GM23338 (cell line): ENCODE results near the gene C1QTNF4. TPM values are rescaled to one million over a fixed set of nuclear protein-coding genes. Genes with fewer than 3 reads are reported as not detected.
A peak's percentile ranks its signal among the peaks of the same experiment; 100 is the strongest.
"Not testable (repeated sequence)": the region's sequence is repeated elsewhere in the genome, so short reads cannot be mapped to it uniquely, and the experiment has no call there.

Experiments
- ATAC-seq: fragments of 200-7000 bp; cut with Tn5 transposase; 3 replicates; pipeline ENCODE4 v1.9.1; 2020
- DNase-seq: peaks from one replicate; pipeline ENCODE4 v3.0.0-alpha.2; 2015; ENCODE audit warnings: low spot score
- H2AFZ ChIP-seq: fragments of 200-600 bp; sonication (generic); 2 replicates; pipeline ENCODE4 v1.8.0; 2016; ENCODE audit warnings: antibody characterized with exemption, mild to moderate bottlenecking, moderate library complexity
- H3F3A ChIP-seq: fragments of 200-600 bp; sonication (generic); replicated peaks from 2 replicates; pipeline ENCODE4 v1.8.0; 2017; ENCODE audit warnings: antibody characterized with exemption, mixed run types, low read depth
- H3K27ac ChIP-seq: fragments of 200-600 bp; sonication (generic); 2 replicates; pipeline ENCODE4 v1.6.1; 2016; ENCODE audit warnings: low read depth
- H3K27me3 ChIP-seq: fragments of 200-600 bp; sonication (generic); 2 replicates; pipeline ENCODE4 v1.8.0; 2016; ENCODE audit warnings: mild to moderate bottlenecking, mixed run types, moderate library complexity; ENCODE audit not compliant: insufficient read depth
- H3K36me3 ChIP-seq: fragments of 200-600 bp; sonication (generic); 2 replicates; pipeline ENCODE4 v1.8.0; 2016; ENCODE audit warnings: mild to moderate bottlenecking; ENCODE audit not compliant: insufficient read depth
- H3K4me1 ChIP-seq: fragments of 200-600 bp; sonication (generic); 2 replicates; pipeline ENCODE4 v1.8.0; 2016; ENCODE audit warnings: mild to moderate bottlenecking, moderate library complexity; ENCODE audit not compliant: insufficient read depth
- H3K4me2 ChIP-seq: fragments of 200-600 bp; sonication (generic); 2 replicates; pipeline ENCODE4 v1.7.1; 2017; ENCODE audit warnings: mixed run types
- H3K4me3 ChIP-seq: fragments of 200-600 bp; sonication (generic); 2 replicates; pipeline ENCODE4 v1.6.1; 2016; ENCODE audit warnings: mixed run types
- H3K79me2 ChIP-seq: fragments of 200-600 bp; sonication (generic); replicated peaks from 2 replicates; pipeline ENCODE4 v1.8.0; 2017; ENCODE audit warnings: mild to moderate bottlenecking; ENCODE audit not compliant: insufficient read depth
- H3K9me2 ChIP-seq: fragments of 200-600 bp; sonication (generic); 2 replicates; pipeline ENCODE4 v1.8.0; 2017; ENCODE audit not compliant: insufficient read depth
- H4K20me1 ChIP-seq: fragments of 200-600 bp; sonication (generic); replicated peaks from 2 replicates; pipeline ENCODE4 v1.8.0; 2017; ENCODE audit warnings: mild to moderate bottlenecking; ENCODE audit not compliant: insufficient read depth
- H3K27ac Mint-ChIP-seq: 2 replicates; pipeline ENCODE4 v1.8.0; 2020; ENCODE audit warnings: inconsistent platforms, mild to moderate bottlenecking, moderate library complexity, mixed read lengths
- H3K27me3 Mint-ChIP-seq: 3 replicates; pipeline ENCODE4 v1.8.0; 2022; ENCODE audit warnings: low read depth, mild to moderate bottlenecking, moderate library complexity, mixed read lengths, inconsistent platforms; ENCODE audit not compliant: insufficient read depth, poor library complexity
- H3K36me3 Mint-ChIP-seq: 3 replicates; pipeline ENCODE4 v1.8.0; 2021; ENCODE audit warnings: low read depth, mild to moderate bottlenecking, inconsistent platforms, moderate library complexity, mixed read lengths
- H3K4me1 Mint-ChIP-seq: 3 replicates; pipeline ENCODE4 v1.8.0; 2020; ENCODE audit warnings: mild to moderate bottlenecking, inconsistent platforms, mixed read lengths
- H3K4me3 Mint-ChIP-seq: 3 replicates; pipeline ENCODE4 v1.8.0; 2021; ENCODE audit warnings: moderate library complexity, mild to moderate bottlenecking, inconsistent platforms, mixed read lengths
- H3K9me3 Mint-ChIP-seq: 3 replicates; pipeline ENCODE4 v1.8.0; 2020; ENCODE audit warnings: moderate library complexity, mild to moderate bottlenecking, inconsistent platforms, mixed read lengths
- CREB1 ChIP-seq: fragments of 250-450 bp; sonication (Bioruptor Pico); IDR thresholded peaks from 2 replicates; pipeline ENCODE4 v1.5.0; 2020; ENCODE audit warnings: low read depth, mild to moderate bottlenecking, moderate library complexity
- STAT1 ChIP-seq: IDR thresholded peaks from one replicate; pipeline ENCODE4 v1.6.1; 2016; ENCODE audit warnings: antibody characterized with exemption; ENCODE audit not compliant: unreplicated experiment
- ZNF114 ChIP-seq: fragments of 250-450 bp; sonication (Bioruptor Pico); IDR thresholded peaks from 2 replicates; pipeline ENCODE4 v1.5.0; 2020; ENCODE audit warnings: mild to moderate bottlenecking, moderate library complexity
- polyA plus RNA-seq: library from polyadenylated mRNA; unstranded; fragments of >200 nt; fragmentation: Nextera tagmentation; extraction: Ambion mirVana; gene quantifications from 2 replicates; pipeline ENCODE4 v1.2.1, GENCODE V29; 2016
- total RNA-seq: library from RNA; depleted of rRNA; stranded (reverse); fragments of >200 nt; shearing (Covaris generic); gene quantifications from 2 replicates; pipeline ENCODE4 v1.2.3, GENCODE V29; 2014
- TF ChIP-seq, protein P1 (sequence below), 2 experiments: fragments of 200-600 bp in 1 of 2; sonication (generic) in 1 of 2; conservative IDR thresholded peaks; 2 replicates each; pipeline versions ENCODE4 v1.5.1 to v1.6.1; 2016 to 2017; ENCODE audit warnings: antibody characterized with exemption in 2 of 2, low read depth in 2 of 2, mild to moderate bottlenecking in 2 of 2, moderate library complexity in 1 of 2
- TF ChIP-seq, protein P2 (sequence below): fragments of 250-450 bp; sonication (Bioruptor Pico); IDR thresholded peaks from 2 replicates; pipeline ENCODE4 v1.5.0; 2020; ENCODE audit warnings: mild to moderate bottlenecking, moderate library complexity
- TF ChIP-seq, protein P3 (sequence below): IDR thresholded peaks from 2 replicates; pipeline ENCODE4 v1.6.1; 2016; ENCODE audit warnings: antibody characterized with exemption

C1QTNF4 gene
- total and polyA plus RNA-seq, 2 experiments from 2014 or later: 5.2 to 6.6 TPM

DNA sequence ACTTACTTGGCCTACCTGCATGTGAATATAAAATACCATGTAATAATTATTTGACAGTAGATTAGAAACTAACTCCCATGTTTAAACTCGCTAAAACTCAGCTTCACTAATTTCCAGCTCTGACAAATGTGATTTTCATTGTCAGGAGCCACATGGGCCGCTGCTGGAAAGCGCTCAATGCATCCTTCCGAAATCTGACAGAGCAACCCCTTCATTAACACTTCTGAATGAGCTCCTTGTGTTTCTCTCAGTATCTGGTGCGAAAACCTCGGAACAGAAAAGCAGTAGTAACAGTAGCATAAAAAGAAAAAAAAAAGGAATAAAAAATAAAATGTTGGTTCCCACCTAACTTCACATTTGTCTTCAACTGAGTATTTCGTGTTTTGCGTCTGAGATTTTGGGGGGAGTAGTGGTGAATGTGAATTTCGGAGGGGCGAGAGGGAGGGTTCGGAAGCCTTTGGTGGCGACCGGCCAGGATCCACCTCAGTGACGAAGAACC is 47.4 kb upstream of the C1QTNF4 start:
- Mint-ChIP-seq H3K36me3 (peaks cover 27% of the 10 kb centered on the region), H3K4me1 (peaks cover 10% of the 10 kb centered on the region), H3K27ac (peak overlapping the region; percentile 94), H3K9me3 (no peaks in the 10 kb centered on the region), H3K27me3 (peaks cover 6% of the 10 kb centered on the region), H3K4me3 (peak overlapping the region; percentile 93)
- Histone ChIP-seq H3F3A (no peaks in the 10 kb centered on the region), H3K4me2 (peak overlapping the region; percentile 91), H3K36me3 (peaks cover 12% of the 10 kb centered on the region; the same call in 1 of the 2 replicates), H4K20me1 (peaks cover 7% of the 10 kb centered on the region), H3K79me2 (peaks cover 27% of the 10 kb centered on the region), H3K27me3 (no peaks in the 10 kb centered on the region), H3K27ac (peak overlapping the region; percentile 93), H2AFZ (peak overlapping the region; percentile 83), H3K9me2 (no peaks in the 10 kb centered on the region), H3K4me3 (peak overlapping the region; percentile 79), H3K4me1 (peaks cover 7% of the 10 kb centered on the region; the same call in 1 of the 2 replicates)
- DNase-seq (peak; percentile 28), ATAC-seq (peak; percentile 12)
- no peak for TF ChIP-seq STAT1
- no peak for TF ChIP-seq CREB1 (CRISPR knock-in tag)
- no peak for TF ChIP-seq ZNF114 (CRISPR knock-in tag)
- TF ChIP-seq, protein P1, sequence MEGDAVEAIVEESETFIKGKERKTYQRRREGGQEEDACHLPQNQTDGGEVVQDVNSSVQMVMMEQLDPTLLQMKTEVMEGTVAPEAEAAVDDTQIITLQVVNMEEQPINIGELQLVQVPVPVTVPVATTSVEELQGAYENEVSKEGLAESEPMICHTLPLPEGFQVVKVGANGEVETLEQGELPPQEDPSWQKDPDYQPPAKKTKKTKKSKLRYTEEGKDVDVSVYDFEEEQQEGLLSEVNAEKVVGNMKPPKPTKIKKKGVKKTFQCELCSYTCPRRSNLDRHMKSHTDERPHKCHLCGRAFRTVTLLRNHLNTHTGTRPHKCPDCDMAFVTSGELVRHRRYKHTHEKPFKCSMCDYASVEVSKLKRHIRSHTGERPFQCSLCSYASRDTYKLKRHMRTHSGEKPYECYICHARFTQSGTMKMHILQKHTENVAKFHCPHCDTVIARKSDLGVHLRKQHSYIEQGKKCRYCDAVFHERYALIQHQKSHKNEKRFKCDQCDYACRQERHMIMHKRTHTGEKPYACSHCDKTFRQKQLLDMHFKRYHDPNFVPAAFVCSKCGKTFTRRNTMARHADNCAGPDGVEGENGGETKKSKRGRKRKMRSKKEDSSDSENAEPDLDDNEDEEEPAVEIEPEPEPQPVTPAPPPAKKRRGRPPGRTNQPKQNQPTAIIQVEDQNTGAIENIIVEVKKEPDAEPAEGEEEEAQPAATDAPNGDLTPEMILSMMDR (conservative IDR thresholded peaks at IDR 0.05; ENCODE audit: low read depth in 2 of 2): no peak
- TF ChIP-seq, protein P2, sequence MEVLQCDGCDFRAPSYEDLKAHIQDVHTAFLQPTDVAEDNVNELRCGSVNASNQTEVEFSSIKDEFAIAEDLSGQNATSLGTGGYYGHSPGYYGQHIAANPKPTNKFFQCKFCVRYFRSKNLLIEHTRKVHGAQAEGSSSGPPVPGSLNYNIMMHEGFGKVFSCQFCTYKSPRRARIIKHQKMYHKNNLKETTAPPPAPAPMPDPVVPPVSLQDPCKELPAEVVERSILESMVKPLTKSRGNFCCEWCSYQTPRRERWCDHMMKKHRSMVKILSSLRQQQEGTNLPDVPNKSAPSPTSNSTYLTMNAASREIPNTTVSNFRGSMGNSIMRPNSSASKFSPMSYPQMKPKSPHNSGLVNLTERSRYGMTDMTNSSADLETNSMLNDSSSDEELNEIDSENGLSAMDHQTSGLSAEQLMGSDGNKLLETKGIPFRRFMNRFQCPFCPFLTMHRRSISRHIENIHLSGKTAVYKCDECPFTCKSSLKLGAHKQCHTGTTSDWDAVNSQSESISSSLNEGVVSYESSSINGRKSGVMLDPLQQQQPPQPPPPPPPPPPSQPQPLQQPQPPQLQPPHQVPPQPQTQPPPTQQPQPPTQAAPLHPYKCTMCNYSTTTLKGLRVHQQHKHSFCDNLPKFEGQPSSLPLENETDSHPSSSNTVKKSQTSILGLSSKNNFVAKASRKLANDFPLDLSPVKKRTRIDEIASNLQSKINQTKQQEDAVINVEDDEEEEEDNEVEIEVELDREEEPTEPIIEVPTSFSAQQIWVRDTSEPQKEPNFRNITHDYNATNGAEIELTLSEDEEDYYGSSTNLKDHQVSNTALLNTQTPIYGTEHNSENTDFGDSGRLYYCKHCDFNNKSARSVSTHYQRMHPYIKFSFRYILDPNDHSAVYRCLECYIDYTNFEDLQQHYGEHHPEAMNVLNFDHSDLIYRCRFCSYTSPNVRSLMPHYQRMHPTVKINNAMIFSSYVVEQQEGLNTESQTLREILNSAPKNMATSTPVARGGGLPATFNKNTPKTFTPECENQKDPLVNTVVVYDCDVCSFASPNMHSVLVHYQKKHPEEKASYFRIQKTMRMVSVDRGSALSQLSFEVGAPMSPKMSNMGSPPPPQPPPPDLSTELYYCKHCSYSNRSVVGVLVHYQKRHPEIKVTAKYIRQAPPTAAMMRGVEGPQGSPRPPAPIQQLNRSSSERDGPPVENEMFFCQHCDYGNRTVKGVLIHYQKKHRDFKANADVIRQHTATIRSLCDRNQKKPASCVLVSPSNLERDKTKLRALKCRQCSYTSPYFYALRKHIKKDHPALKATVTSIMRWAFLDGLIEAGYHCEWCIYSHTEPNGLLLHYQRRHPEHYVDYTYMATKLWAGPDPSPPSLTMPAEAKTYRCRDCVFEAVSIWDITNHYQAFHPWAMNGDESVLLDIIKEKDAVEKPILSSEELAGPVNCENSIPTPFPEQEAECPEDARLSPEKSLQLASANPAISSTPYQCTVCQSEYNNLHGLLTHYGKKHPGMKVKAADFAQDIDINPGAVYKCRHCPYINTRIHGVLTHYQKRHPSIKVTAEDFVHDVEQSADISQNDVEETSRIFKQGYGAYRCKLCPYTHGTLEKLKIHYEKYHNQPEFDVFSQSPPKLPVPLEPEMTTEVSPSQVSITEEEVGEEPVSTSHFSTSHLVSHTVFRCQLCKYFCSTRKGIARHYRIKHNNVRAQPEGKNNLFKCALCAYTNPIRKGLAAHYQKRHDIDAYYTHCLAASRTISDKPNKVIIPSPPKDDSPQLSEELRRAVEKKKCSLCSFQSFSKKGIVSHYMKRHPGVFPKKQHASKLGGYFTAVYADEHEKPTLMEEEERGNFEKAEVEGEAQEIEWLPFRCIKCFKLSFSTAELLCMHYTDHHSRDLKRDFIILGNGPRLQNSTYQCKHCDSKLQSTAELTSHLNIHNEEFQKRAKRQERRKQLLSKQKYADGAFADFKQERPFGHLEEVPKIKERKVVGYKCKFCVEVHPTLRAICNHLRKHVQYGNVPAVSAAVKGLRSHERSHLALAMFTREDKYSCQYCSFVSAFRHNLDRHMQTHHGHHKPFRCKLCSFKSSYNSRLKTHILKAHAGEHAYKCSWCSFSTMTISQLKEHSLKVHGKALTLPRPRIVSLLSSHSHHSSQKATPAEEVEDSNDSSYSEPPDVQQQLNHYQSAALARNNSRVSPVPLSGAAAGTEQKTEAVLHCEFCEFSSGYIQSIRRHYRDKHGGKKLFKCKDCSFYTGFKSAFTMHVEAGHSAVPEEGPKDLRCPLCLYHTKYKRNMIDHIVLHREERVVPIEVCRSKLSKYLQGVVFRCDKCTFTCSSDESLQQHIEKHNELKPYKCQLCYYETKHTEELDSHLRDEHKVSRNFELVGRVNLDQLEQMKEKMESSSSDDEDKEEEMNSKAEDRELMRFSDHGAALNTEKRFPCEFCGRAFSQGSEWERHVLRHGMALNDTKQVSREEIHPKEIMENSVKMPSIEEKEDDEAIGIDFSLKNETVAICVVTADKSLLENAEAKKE (CRISPR knock-in tag): no peak
- TF ChIP-seq, protein P3, sequence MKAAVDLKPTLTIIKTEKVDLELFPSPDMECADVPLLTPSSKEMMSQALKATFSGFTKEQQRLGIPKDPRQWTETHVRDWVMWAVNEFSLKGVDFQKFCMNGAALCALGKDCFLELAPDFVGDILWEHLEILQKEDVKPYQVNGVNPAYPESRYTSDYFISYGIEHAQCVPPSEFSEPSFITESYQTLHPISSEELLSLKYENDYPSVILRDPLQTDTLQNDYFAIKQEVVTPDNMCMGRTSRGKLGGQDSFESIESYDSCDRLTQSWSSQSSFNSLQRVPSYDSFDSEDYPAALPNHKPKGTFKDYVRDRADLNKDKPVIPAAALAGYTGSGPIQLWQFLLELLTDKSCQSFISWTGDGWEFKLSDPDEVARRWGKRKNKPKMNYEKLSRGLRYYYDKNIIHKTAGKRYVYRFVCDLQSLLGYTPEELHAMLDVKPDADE: no peak

DNA sequence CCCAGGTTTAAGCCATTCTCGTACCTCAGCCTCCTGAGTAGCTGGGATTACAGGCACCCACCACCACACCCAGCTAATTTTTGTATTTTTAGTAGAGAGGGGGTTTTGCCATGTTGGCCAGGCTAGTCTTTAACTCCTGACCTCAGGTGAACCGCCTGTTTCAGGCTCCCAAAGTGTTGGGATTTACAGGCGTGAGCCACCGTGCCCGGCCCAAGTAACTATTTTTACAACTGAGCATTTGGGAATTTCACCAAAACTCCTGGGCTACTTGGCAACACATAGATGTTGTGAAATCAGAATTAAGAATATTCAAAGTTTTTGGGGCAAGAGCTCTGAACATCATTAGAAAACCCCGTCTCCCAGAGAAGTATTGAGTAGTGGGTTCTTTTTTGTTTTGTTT is 46.3 kb upstream of the C1QTNF4 start:
- H3K27me3 Mint-ChIP-seq, H2AFZ ChIP-seq, H3K4me3 ChIP-seq, H3K27me3 ChIP-seq, H3F3A ChIP-seq, H3K4me1 Mint-ChIP-seq, H3K4me1 ChIP-seq, H3K27ac Mint-ChIP-seq, H4K20me1 ChIP-seq, ATAC-seq, H3K9me3 Mint-ChIP-seq, H3K27ac ChIP-seq, H3K9me2 ChIP-seq, DNase-seq: not testable (repeated sequence)
- Histone ChIP-seq H3K79me2 (peaks cover 27% of the 10 kb centered on the region), H3K36me3 (peaks cover 16% of the 10 kb centered on the region; the same call in 1 of the 2 replicates), H3K4me2 (peak overlapping the region; percentile 91; the same call in 1 of the 2 replicates)
- Mint-ChIP-seq H3K36me3 (peaks cover 34% of the 10 kb centered on the region), H3K4me3 (peak overlapping the region; percentile 93)

DNA sequence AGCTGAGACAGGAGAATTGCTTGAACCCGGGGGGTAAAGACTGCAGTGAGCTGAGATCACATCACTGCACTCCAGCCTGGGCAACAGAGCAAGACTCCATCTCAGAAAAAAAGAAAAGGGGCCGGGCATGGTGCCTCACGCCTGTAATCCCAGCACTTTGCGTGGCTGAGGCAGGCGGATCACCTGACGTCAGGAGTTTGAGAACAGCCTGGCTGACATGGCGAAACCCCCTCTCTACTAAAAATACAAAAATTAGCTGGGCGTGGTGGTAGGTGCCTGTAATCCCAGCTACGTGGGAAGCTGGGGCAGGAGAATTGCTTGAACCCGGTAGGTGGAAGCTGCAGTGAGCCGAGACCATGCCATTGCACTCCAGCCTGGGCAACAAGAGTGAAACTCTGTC is 42.1 kb upstream of the C1QTNF4 start:
- not testable (repeated sequence) for H3K9me3 Mint-ChIP-seq, H3K4me1 Mint-ChIP-seq, H3F3A ChIP-seq, H3K9me2 ChIP-seq, H3K4me2 ChIP-seq, DNase-seq, H3K4me3 ChIP-seq, H3K4me1 ChIP-seq, H4K20me1 ChIP-seq, H3K27me3 ChIP-seq, ATAC-seq, H3K4me3 Mint-ChIP-seq, H3K27ac Mint-ChIP-seq, H3K27ac ChIP-seq, H3K27me3 Mint-ChIP-seq, H2AFZ ChIP-seq
- H3K36me3 Mint-ChIP-seq: peaks cover 61% of the 10 kb centered on the region
- peaks cover 21% of the 10 kb centered on the region for H3K79me2 ChIP-seq
- peaks cover 35% of the 10 kb centered on the region for H3K36me3 ChIP-seq
